ENCODE data around the gene RFX4. TPM values are rescaled to one million over a fixed set of nuclear protein-coding genes. Genes with fewer than 3 reads are reported as not detected.

The RFX4 gene
- total and polyA plus RNA-seq, 2 of the 8 experiments (the other 6 are each of a cell fraction or from before 2014, with no cell fraction given), result 0.06 TPM; not detected in 1

DNA sequence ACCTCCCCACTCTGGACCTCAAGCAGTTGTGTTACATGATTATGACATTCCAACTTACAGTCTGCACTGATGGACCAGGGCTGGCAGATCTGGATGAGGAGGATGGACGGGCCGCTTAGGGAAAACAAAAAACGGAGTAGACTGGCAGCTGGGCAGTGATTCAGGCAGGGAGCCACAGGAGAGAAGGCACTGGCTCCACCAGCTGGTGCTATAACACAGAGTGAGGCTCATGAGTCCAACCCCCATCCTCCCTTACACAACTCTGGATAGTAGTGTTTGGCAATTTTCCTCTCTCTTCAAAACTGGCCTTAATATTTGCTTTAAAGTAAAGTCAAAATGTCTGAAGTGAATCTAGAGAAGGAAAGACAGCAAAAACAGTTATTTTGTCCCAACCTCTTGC, 181.9 kb downstream of the RFX4 start:
- Histone ChIP-seq H2BK12ac (ENCODE audit: low read depth, low read length) (peak overlapping the region; percentile 56; the same call in 1 of the 2 replicates), H4K5ac (ENCODE audit: insufficient read length, low read depth, low read length) (no peak overlapping the region), H3K79me1 (ENCODE audit: low read depth, low read length) (no peaks in the 10 kb centered on the region), H2BK120ac (replicated peaks; ENCODE audit: low read depth, low read length) (no peak overlapping the region), H3K4ac (replicated peaks; ENCODE audit: insufficient read length, low read depth, low read length) (no peak overlapping the region), H3K56ac (replicated peaks; ENCODE audit: insufficient read length, low read depth, low read length) (no peak overlapping the region), H3K4me1 (replicated peaks in 1 of 4; ENCODE audit: control insufficient read depth in 3 of 4, insufficient read depth in 4 of 4, low read length in 3 of 4) (peaks cover 11 to 43% (median 23%) of the 10 kb centered on the region in 4 experiments), H3K36me3 (ENCODE audit: control insufficient read depth in 2 of 4, insufficient read depth in 4 of 4, low read length in 3 of 4) (no peaks in the 10 kb centered on the region), H2AK5ac (ENCODE audit: low read depth, low read length) (no peak overlapping the region), H3K4me2 (ENCODE audit: insufficient read depth in 1 of 2, low read depth in 2 of 2, low read length in 2 of 2) (no peak overlapping the region), H4K8ac (ENCODE audit: extremely low read depth, insufficient read depth, low read length) (no peak overlapping the region; the same call in 1 of the 2 replicates), H3K23ac (ENCODE audit: insufficient read length) (no peak overlapping the region), H3K4me3 (ENCODE audit: extremely low read depth in 1 of 4, insufficient read depth in 2 of 4, low read depth in 3 of 4, low read length in 4 of 4) (no peak overlapping the region), H3K23me2 (ENCODE audit: low read depth, low read length) (no peaks in the 10 kb centered on the region), H2BK5ac (ENCODE audit: low read depth, low read length) (no peak overlapping the region; the same call in 1 of the 2 replicates), H3K79me2 (ENCODE audit: control insufficient read depth in 1 of 2, insufficient read depth in 2 of 2, low read length in 2 of 2) (no peaks in the 10 kb centered on the region), H2AFZ (ENCODE audit: low read length) (no peak overlapping the region), H3K9me3 (ENCODE audit: insufficient read depth in 2 of 2, low read depth in 1 of 2, low read length in 1 of 2) (no peaks in the 10 kb centered on the region), H4K20me1 (replicated peaks in 1 of 2; ENCODE audit: control insufficient read depth in 1 of 2, insufficient read depth in 2 of 2, low read length in 2 of 2) (no peaks in the 10 kb centered on the region), H3K27ac (ENCODE audit: low read depth, low read length) (no peak overlapping the region), H2BK20ac (ENCODE audit: low read length) (0 out of 2 replicates have a peak overlapping the region, but pooled peaks have one; percentile 11), H3K9ac (replicated peaks in 1 of 4; ENCODE audit: extremely low read depth in 1 of 4, low read depth in 3 of 4, low read length in 3 of 4) (no peak overlapping the region), H3K27me3 (replicated peaks in 1 of 4; ENCODE audit: control insufficient read depth in 3 of 4, extremely low read depth in 1 of 4, insufficient read depth in 3 of 4, low read length in 3 of 4) (no peaks in the 10 kb centered on the region), H4K91ac (replicated peaks; ENCODE audit: insufficient read length, low read length) (peak overlapping the region; percentile 38), H2BK15ac (ENCODE audit: low read length) (no peak overlapping the region), H3K18ac (ENCODE audit: extremely low read depth, low read length) (no peak overlapping the region; the same call in 1 of the 2 replicates), H3K14ac (ENCODE audit: insufficient read length) (no peak overlapping the region)
- ChIA-PET CTCF (ENCODE audit: partially characterized antibody) (interaction anchor here (0.7 to 1.6 kb wide), 6 partner anchors 18 to 538 kb away, joined by 3 to 7 read pairs (median 3); no protein-coding TSS in a partner anchor), POLR2A (ENCODE audit: partially characterized antibody) (interaction anchor here (1.2 kb wide), 1 partner anchor 25 kb away, joined by 3 read pairs; no protein-coding TSS in a partner anchor)
- FAIRE-seq (no peak), DNase-seq (ENCODE audit: low read depth in 1 of 2, low spot score in 2 of 2) (no peak)
- 96% methylated on average over 3 of the region's 3 CpGs; no CpG with 5 or more reads in 1 of the 2 experiments for WGBS, 2 experiments (ENCODE audit: extremely low coverage in 1 of 2, insufficient coverage in 1 of 2, insufficient read length in 1 of 2, insufficient replicate concordance in 2 of 2, low coverage in 1 of 2, low lambda C conversion rate in 2 of 2, missing lambda C conversion rate in 1 of 2)
- TF ChIP-seq, protein P1, sequence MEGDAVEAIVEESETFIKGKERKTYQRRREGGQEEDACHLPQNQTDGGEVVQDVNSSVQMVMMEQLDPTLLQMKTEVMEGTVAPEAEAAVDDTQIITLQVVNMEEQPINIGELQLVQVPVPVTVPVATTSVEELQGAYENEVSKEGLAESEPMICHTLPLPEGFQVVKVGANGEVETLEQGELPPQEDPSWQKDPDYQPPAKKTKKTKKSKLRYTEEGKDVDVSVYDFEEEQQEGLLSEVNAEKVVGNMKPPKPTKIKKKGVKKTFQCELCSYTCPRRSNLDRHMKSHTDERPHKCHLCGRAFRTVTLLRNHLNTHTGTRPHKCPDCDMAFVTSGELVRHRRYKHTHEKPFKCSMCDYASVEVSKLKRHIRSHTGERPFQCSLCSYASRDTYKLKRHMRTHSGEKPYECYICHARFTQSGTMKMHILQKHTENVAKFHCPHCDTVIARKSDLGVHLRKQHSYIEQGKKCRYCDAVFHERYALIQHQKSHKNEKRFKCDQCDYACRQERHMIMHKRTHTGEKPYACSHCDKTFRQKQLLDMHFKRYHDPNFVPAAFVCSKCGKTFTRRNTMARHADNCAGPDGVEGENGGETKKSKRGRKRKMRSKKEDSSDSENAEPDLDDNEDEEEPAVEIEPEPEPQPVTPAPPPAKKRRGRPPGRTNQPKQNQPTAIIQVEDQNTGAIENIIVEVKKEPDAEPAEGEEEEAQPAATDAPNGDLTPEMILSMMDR (IDR thresholded peaks at IDR 0.05; ENCODE audit: control extremely low read depth in 1 of 3, insufficient read depth in 1 of 3, low read depth in 1 of 3, low read length in 3 of 3), result peak; percentile 2 to 4 (median 4); a peak in 2 of 4 replicates
- TF ChIP-seq CTBP2 (IDR thresholded peaks at IDR 0.05; ENCODE audit: borderline replicate concordance, insufficient read depth, insufficient read length, low read length) (no peak), SP4 (IDR thresholded peaks at IDR 0.05; ENCODE audit: low read length) (no peak), RAD21 (IDR thresholded peaks at IDR 0.05 in 1 of 2, conservative IDR thresholded peaks at IDR 0.05 in 1 of 2; ENCODE audit: low read depth in 2 of 2, low read length in 2 of 2) (peak; percentile 32 to 50), SIX5 (IDR thresholded peaks at IDR 0.05; ENCODE audit: low read depth, low read length) (no peak)
